Measurements from ENCODE around the gene ZNF827.

The ZNF827 gene

DNA sequence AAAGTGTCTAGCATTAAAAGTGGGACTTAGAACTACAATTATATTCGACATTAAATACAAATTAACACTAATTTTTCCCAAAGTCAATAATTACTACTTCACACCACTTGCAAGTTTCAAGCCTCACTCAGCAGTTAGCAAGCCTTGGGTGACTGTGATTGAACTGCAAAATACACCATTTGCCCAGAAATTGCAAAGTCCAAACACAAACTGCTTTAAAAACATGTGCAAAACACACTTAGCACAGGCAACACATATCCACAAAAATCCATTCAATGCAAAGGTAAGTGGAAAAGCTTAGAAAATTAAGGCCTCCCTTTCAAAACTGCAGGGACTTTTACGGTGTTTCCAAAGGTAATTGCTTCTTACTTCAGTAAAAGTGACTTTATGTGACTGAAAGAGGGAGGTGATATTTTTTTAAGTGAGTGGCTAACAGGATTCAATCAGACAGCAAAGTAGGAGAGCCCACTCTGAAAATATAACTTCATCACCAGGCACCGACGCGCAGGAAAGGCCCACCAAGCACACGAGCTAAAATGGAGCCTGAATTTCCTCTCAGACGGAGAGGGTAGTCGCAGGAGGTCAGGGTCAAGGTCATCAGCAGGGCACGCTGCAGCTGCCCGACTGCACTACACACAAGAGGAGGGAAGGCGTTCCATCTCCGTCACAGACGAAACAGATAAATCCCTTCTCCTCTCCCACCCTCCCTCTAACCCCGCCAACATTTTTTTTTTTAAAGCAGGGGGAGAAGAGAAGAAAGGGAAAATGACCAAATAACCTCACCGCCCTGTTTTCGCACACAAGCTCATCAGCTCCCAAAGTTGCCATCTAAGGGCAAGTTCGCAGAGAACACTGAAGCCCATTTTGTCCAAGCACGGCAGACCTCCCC is 3.1 kb downstream of the ZNF827 start:
- no peak for DNase-seq (ENCODE audit: extremely low read depth in 1 of 2, low read depth in 1 of 2)

DNA sequence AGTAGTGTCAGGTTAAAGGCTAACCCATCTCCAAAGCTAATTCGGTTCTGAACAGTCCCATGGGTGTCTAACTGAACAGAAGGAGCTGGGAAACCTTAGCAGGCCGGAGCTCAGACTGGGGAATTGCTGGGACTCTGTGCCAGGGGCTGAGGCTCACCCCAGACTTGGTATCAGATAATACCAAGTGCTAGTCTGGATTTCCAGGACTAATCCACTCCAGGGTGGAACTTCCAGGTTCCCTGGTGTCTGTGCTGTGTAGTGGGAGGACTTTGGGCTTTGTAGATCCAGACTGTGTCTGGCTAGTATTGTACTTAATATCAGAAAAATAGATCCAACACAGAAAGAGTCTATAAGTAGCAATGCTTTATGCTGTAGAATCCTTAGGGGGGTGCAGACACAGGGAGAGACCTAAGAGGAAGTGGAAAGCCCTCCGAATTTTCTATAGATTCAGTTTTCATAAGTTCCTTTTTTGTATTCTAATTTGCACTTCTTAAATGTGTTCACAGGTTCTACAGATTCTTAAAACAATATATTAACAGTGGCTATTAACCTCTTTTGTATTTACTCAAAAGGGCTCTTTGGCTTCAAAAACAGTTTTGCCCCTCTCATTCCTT is 4.1 kb downstream of the ZNF827 start:
- DNase-seq (ENCODE audit: extremely low read depth in 1 of 2, low read depth in 1 of 2) = no peak

DNA sequence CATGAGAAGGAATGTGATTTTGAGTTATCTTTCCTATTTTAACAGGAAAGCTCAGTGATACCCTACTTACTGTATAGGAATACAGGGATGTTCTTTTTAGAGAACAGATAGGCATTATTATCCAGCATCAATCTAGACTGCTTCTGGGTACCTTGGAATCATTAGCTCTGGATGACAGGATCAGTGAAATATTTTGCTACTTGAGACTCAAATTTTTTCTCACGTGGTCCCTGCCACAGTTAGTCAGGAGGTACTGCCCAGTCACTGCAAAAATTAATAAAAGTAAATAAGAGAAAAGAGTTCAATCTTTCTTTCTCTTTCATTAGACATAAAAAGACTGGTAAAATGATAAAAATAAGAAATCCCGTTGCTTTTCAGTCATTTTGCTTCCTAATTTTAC is 5.5 kb downstream of the ZNF827 start:
- DNase-seq (ENCODE audit: extremely low read depth in 1 of 2, low read depth in 1 of 2) = no peak

DNA sequence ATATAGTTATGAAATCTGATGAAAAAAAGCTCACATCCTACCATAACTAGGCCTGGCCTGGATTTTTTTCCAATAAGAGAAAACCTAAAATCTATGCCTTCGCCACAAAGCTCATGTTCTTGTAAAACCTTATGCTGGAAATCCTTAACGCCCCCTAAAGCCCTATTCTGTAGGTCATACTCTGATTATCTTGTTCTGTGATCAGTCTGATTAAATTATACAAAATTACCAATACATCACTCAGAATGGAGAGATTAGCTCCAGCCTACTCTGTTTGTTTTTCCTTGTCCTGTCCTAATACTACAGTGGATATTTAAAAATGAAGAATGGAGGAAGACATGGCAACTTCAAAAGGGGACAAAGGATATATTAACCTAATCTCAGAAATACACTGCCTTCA is 7.2 kb downstream of the ZNF827 start:
- no peak for DNase-seq (ENCODE audit: extremely low read depth in 1 of 2, low read depth in 1 of 2)

DNA sequence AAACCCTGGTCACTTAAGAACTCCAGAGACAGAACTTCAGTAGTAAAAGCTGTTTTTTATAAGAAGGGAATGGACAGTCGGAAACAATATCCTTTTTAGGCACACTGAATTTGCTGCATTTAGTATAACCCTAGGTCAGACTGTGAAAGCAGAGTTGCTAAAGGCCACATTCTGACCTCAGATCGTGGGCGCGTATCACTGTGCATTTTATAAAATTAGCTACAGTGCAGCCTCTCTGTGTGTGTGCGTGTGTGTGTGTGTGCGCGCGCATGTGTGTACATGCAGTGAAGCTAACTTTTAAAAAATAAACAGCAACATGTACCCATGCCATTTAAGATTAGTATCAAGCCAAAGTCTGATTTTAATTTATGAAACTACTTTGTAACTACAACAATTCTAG is 8.0 kb downstream of the ZNF827 start:
- DNase-seq (ENCODE audit: extremely low read depth in 1 of 2, low read depth in 1 of 2) = no peak

DNA sequence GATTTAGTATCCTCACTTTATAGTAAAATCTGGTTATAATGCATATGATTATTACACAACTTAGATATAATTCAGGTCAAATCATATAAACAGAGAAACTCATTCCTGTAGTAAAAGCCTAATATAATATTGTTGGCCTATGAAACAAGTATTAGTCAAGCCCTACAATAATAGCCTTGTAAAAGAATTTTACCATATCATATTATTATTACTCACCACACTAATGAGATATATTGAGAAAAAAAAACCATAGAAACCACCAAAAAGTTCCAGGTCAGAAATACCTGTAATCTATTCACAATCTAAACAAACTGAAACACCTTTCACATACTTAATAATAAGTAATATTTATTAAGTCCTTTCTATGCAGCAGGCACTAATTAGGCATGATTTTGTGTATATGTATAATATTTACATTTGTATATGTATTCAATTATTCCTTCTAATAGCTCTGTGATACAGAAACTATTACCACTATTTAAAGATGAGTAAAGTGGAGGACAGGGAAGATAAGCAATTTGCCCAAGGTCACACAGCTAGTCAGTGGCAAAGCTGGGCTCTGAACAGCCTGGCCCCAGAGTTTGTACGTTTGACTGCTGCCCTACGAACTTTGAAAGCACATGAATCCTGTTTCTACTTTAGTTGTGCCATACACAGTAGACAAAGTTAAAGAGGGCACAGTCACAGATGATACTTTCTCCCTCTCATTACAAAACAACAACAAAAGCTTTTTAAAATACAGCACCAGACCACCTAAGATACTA is 9.0 kb downstream of the ZNF827 start:
- DNase-seq (ENCODE audit: extremely low read depth in 1 of 2, low read depth in 1 of 2) = no peak

DNA sequence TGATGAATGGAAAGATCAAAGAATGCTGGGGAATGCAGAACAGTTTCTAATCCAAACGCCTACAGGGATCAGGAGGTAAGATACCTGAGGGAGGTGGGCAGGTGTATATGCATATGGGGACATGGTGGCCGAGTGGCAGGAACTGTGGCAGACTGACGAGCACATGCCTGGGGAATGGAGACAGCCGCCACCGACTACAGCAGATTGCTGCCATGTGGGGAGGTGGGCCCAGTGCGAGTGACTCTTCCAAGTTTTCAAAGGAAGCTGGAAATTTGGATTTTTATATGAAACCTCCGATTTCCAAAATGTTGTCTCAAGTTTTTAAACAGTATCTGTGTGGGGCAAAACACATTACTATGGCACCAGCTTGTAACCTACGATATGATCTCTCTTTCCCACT is 9.9 kb downstream of the ZNF827 start:
- DNase-seq (ENCODE audit: extremely low read depth in 1 of 2, low read depth in 1 of 2) = no peak

DNA sequence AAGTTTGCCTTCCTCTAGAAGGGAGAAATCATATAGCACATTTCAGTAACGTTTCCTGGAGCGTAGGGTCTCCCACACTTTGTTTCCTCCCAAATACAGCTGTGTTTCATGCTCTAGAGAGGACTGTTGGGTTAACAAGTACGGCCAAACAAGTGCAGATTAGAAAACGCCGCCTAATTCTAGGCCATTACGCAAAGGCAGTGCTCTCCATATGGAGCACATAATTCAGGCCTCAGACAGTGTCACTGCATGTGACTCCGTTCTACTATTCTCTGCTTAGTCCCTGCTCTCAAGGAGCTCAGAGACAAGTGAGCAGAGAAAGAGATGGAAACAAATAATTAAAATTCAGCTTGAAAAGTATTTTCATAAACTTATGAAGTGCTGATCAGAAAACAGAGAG is 11.6 kb downstream of the ZNF827 start:
- no peak for DNase-seq (ENCODE audit: extremely low read depth in 1 of 2, low read depth in 1 of 2)

DNA sequence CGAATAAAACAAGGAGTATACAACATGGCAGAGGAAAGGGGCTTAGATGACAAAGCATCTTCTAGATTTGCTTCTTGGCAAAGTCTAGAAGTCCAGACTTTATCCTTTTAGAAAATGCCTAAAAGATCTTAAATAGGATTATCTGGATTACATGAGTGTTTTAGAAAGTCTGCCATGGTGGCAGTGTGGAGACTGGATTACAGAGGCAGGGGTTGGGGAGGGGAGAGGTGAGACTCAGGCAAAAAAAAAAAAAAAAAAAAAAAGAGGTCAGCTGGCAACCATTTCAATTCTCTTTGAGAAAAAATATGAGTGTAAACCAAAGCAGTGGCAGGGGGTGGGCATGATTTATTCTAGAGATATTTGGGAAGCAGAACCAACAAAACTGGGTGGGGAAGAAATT is 17.4 kb downstream of the ZNF827 start:
- no peak for DNase-seq (ENCODE audit: extremely low read depth in 1 of 2, low read depth in 1 of 2)

DNA sequence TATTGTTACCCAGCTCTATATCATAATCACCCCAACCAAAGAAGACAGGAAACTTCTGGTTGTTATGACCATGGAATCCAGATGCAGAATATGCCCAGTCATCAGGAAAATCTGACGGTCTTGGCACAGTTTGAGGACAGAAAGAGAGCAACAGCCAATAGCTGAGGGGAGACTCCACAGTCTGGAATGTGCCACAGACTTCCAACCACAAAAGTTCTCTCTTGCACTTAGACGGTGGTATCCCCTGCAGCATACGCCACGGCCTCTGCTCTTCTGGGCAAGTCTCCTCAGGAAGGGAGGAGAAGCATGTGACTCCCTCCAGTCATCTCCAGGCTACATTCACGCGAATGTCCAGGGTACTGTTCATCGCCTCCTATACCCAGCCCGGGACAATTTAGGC is 18.4 kb downstream of the ZNF827 start:
- DNase-seq (ENCODE audit: extremely low read depth in 1 of 2, low read depth in 1 of 2) = no peak

DNA sequence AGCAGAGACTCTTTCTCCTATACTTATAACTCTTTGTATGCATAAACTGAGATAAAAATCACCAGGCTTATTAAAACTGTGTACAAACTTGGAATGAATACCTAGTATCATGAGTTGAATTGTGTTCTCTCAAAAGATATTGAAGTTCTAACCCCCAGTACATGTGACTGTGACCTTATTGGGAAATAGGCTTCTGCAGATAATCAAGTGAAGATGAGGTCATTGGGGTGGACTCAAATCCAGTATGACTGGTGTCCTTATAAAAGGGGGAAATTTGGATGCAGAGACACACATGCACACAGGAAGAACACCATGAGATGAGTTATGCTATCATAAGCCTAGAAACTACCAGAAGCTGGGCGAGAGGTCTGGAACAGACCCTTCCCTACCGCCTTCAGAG is 26.2 kb downstream of the ZNF827 start:
- DNase-seq (ENCODE audit: extremely low read depth in 1 of 2, low read depth in 1 of 2) = no peak

DNA sequence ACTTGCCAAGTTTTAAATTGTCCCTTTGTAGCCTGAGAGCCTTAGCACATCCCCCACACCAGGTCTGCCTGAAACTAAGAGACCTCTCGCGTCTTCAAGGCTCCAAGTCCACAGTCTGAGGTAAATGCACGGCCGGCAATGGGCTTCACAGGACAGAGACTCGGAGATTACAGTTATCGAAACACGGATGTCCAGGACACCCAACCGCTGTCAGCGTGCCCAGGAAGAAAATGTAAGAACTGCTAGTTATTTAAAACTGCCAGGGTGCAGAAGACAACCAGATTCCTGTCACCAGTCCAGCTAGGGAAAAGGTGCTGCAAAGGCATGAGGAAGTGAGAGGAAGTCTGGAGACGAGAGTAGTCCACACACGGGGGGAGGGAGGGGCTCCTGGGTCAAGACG is 28.9 kb downstream of the ZNF827 start:
- DNase-seq (ENCODE audit: extremely low read depth in 1 of 2, low read depth in 1 of 2) = no peak

DNA sequence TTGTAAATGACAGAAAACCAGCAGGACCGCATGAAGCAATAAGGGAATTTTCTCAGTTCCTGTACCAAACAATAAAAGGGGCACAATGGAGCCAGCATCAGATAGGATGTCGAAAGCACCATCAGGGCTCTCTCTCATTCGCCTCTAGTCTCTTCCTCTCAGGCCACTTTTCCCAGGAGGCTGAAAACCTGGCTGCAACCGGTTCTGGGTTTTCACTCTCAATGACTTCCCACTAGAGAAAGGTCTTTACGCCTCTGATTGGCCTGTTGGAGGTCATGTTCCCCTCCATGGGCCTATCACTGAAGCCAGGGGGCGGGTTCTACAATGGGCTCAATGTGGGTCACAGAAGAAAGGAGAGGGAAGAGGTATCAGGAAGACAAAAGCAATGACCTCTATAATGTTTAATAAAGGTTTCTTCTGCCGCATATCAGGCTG is 29.3 kb downstream of the ZNF827 start:
- DNase-seq (ENCODE audit: extremely low read depth in 1 of 2, low read depth in 1 of 2) = no peak

DNA sequence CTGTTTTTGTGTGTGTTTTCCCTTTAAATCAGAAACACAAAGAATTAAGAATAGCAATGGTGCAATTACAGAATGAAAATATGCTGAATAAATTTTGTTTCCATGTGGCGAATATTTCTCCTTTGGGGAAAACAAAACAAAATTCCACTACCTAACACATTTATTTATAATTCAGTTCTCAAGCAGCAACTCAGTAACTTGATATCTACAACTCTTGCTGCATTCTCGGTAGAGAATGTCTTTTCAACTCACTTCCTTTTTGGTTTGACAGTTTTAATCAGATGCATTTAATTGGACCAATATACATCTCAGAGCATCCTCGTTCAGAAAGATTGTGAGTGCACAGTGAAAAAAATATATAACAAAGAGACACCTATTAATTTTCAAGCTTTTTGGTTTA is 30.8 kb downstream of the ZNF827 start:
- no peak for DNase-seq (ENCODE audit: extremely low read depth in 1 of 2, low read depth in 1 of 2)

DNA sequence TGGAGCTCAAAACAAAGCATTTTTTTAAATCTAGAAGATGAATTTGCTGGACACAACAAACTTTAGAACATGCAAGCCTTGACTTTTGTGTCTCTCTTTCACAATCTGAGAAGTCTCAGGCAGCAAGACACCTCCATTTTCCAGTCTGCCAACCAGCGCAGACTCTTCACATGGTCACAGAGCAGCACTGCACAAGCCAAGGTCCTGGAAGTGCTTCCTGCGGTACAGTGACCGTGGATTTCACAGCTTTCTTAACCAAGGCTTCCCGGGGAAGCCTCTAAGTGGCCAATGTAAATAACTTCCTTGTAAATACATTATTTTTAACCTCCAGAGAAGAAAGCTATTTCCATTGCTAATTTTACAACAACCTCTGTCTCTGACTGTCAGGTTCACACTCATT is 31.2 kb downstream of the ZNF827 start:
- no peak for DNase-seq (ENCODE audit: extremely low read depth in 1 of 2, low read depth in 1 of 2)

DNA sequence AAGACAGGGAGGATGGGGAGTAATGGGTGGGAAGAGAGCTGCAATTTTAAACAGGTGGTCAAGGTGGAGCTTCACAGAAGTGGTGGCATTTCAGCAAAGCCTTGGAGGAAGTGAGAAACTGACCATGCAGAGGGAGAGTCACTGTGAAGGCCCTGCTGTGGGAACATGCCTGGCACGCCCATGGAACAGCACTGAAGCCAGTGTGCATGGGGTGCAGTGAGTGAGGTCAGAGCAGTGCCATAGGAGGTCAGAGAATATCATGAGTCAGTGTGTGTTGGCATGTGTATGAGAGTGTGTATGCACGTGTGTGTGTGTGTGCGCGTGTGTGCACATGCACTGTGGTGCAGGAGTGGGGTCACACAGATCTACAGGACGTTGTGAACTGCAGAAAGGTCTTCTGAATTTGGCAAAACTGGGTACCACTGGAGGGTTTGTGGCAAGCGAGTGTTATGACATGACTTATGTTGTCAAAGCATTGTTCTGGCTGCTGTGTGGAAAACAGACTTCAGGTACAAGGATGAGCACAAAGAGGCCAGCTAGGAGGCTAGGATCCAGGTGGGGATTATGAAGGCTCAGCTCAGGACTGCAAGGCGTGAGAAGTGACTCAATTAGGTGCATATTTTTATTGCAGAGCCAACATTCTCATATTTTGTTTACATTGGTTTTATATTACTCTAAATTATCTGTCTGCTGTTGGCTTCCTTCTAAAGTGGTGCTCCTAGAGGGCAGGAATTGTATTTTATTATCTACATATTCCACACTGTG is 34.0 kb downstream of the ZNF827 start:
- no peak for DNase-seq (ENCODE audit: extremely low read depth in 1 of 2, low read depth in 1 of 2)

DNA sequence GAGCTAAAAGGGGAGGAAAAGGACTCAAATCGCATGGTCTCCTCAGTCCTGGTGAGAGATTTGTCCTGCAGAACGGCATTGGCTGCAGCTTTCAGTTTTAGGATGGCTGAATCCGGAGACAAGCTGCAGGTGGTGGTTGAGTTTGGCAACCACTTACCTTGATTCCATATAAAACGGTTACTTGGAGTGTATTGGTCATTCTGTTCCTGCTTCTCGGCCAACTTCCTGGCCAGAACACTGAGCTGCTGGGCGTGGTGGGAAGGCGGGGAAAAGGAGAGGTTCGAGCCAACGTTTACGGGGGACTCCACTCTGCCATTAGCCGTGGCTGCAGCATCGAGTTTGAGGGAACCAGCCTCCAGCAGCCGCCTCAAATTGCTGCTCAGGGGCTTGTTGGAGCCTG is 36.1 kb downstream of the ZNF827 start:
- no peak for DNase-seq (ENCODE audit: extremely low read depth in 1 of 2, low read depth in 1 of 2)

DNA sequence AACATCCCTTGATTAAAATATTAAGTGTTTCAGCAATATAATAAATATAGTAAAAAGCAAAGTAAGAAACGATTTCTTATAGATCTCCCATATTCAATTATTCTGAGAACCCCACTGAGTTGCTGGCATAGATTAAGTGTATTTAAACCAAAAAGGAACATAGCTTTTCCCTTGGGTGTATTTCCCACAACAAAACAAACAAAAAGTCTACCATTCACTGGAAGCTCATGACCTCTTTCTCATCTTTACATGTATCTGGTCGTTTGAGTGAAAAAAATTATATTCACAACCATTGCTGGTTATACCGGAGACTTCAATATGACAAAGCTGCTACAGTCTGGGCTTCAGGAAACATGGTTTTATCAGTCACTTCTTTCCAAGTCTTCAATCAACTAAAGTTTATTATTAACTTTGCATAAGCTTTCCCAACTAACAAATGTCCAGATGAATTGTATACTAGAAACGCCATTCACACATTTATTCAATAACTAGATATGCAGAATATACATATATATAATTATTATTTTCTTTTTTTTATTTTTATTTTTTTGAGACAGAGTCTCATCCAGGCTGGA is 38.6 kb downstream of the ZNF827 start:
- DNase-seq (ENCODE audit: extremely low read depth in 1 of 2, low read depth in 1 of 2) = no peak

DNA sequence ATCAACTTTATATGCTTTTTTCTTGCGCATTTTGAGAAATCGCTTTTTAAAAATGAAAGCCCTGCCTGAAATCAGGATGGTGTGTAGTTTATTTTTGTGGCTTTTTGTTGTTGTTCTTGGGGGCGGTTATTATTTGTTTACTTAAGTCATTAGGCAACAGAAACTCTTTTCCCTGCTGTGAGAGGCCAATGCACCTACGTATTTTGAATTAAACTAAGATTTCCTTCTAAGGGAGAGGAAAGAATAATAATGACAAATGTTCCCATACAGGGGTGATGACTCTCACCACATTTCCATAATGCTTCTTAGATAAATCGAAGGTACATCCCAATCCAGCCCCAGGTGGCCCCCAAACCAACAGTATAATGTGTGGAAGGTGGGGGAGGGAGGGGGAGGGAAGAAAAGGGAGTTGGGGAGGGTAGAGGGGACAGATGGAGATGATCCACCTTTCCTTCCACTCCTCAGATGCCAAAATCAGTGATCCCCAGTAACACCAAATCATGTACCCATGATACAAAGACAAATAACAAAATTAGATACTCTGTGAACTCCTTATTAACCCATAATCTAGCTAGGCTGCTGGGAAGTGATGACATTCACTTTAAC is 39.6 kb downstream of the ZNF827 start:
- DNase-seq (ENCODE audit: extremely low read depth in 1 of 2, low read depth in 1 of 2) = no peak

DNA sequence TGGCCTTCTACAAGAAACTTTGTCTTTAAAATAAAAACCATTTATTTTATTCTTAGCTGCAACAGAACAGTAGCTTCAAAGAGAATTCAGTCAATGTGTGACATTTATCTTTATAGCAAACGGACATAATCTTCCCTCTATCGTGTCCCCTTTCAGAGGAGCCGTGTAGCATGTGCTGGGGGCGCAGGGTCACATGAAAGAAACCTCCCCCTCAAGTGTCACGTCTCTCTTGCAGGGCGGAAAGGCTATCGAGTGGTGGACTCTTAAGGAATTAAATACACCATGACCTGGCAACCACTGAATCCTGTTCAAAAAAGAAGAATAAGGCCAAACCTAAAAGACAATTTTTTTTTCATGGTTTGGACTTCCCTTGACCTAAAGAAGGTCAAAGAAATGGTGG is 40.2 kb downstream of the ZNF827 start:
- DNase-seq (ENCODE audit: extremely low read depth in 1 of 2, low read depth in 1 of 2) = no peak
